Measurements from ENCODE around the gene UPF2.

UPF2 gene

DNA sequence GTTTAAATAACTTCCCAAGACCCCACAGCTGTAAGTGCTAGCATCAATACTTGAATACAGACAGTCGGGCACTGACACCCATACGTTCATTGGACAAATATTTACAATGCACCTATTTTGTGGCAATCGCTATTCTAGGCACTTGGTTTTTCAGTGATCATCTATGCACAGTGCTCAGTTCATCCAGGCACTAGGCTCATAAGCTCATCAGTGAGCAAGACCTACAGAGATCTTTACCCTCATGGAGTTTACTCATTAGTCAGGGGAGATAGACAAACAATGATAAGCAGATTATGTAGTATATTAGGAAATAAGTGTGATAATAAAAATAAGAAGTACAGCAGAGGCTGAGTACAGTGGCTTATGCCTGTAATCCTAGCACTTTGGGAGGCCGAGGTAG is 18.5 kb upstream of the UPF2 start:
- Mint-ChIP-seq H3K27me3 (no peaks in the 10 kb centered on the region), H3K27ac (no peak overlapping the region), H3K4me1 (peaks cover 14% of the 10 kb centered on the region), H3K4me3 (no peak overlapping the region), H3K9me3 (no peaks in the 10 kb centered on the region), H3K36me3 (no peaks in the 10 kb centered on the region)
- ATAC-seq, result no peak

DNA sequence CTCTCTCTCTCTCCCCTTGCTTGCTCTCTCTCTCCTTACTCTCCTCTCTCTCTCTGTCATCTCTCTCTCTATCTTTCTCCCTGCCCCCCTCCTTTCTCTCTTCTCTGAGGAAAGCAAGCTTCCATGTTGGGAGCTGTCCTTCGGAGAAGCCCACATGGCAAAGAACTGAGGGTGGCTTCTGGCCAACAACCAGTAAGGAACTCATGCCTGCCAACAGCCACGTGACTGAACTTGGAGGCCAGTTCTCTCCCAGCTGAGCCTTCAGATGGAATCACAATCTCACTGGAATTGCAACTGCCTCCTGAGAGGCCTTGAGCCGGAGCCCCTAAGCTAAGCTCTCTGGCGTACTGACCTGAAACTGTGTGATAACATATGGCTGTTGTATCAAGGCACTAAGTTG is 14.1 kb upstream of the UPF2 start:
- Mint-ChIP-seq H3K27ac (peak overlapping the region; percentile 36), H3K36me3 (no peaks in the 10 kb centered on the region), H3K27me3 (no peaks in the 10 kb centered on the region), H3K9me3 (no peaks in the 10 kb centered on the region), H3K4me1 (peaks cover 24% of the 10 kb centered on the region), H3K4me3 (no peak overlapping the region)
- ATAC-seq, result no peak

DNA sequence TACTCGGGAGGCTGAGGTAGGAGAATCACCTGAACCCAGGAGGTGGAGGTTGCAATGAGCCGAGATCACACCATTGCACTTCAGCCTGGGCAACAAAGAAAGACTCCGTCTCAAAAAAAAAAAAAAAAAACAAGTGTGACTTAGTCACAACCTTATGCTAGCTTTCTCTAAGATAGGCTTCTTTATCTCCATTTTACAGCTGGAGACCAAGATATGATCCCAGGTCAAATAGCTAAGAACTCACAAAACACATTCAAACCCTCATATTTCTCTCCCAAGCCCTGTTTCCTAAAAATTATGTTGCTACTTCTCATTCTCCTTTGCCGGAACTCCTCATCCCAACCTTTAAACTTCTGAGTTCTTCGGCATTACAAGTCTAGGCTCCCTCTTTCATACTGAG is 13.1 kb upstream of the UPF2 start:
- Mint-ChIP-seq H3K27me3 (no peaks in the 10 kb centered on the region), H3K27ac (peak overlapping the region; percentile 36), H3K36me3 (no peaks in the 10 kb centered on the region), H3K4me1 (peaks cover 34% of the 10 kb centered on the region), H3K4me3 (no peak overlapping the region), H3K9me3 (no peaks in the 10 kb centered on the region)
- no peak for ATAC-seq

DNA sequence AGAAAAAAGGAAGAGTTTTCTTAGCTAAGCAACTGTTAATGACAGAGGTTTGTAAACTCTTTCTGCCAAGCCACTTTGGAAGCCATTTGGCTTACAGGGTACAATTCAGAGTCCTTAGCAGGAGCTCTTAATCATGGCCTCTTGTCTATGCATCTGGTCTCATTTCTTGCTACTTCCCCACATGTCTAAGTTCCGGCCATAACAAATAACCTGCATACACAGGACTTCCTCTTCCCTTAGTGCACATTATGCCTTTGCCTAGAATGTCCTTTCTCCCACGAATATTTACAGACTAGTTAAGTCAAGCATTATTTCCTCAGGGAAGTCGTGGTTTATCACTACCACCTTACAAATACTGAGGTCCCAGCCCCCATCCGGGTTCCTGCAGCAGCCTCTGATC is 8.6 kb upstream of the UPF2 start:
- Mint-ChIP-seq H3K36me3 (no peaks in the 10 kb centered on the region), H3K27ac (peak overlapping the region; percentile 96), H3K4me1 (peaks cover 66% of the 10 kb centered on the region), H3K4me3 (no peak overlapping the region), H3K27me3 (no peaks in the 10 kb centered on the region), H3K9me3 (peaks cover 2% of the 10 kb centered on the region)
- no peak for ATAC-seq

DNA sequence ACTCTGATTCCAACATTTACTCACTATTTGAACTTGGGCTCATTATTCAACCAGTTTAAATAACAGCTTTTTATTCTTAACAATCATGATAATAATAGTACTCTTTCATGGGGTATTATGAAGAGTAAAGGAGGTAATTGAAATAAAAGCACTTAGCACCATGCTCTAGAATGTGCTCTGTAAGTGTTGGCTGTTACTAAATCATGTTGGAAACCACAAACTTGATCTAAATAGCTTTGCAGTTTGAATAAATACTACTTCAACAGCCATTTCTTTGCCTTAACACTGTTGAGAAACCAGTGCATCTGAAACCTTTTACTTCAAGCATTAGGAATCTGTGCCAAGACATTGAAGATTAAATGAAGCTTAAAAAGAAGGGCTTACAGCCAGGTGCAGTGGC is 7.9 kb upstream of the UPF2 start:
- ATAC-seq, result no peak
- no peak overlapping the region for H3K4me3 Mint-ChIP-seq
- H3K36me3 Mint-ChIP-seq, result no peaks in the 10 kb centered on the region
- peak overlapping the region; percentile 96 for H3K27ac Mint-ChIP-seq
- H3K4me1 Mint-ChIP-seq, result peaks cover 66% of the 10 kb centered on the region
- no peaks in the 10 kb centered on the region for H3K27me3 Mint-ChIP-seq
- H3K9me3 Mint-ChIP-seq, result peaks cover 2% of the 10 kb centered on the region

DNA sequence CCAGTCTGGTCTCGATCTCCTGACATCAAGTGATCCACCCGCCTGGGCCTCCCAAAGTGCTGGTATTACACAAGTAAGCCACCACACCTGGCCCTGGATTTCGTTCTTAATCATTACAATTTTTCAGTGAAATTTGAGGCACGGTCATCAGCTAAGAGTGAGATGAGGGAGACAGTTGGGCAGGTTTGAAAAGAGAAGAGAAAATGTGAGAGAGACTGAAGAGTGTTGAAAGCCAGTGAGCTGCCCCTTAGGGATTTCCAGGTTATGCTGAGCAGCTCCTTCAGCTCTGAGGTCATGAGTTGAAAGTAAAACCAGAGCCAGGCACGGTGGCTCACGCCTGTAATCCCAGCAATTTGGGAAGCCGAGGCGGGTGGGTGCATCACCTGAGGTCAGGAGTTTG is 5.9 kb upstream of the UPF2 start:
- no peaks in the 10 kb centered on the region for H3K27me3 Mint-ChIP-seq
- H3K4me1 Mint-ChIP-seq, result peaks cover 64% of the 10 kb centered on the region
- peak; percentile 40 for ATAC-seq
- H3K4me3 Mint-ChIP-seq, result no peak overlapping the region
- H3K36me3 Mint-ChIP-seq, result no peaks in the 10 kb centered on the region
- peak overlapping the region; percentile 96 for H3K27ac Mint-ChIP-seq
- peaks cover 2% of the 10 kb centered on the region for H3K9me3 Mint-ChIP-seq

DNA sequence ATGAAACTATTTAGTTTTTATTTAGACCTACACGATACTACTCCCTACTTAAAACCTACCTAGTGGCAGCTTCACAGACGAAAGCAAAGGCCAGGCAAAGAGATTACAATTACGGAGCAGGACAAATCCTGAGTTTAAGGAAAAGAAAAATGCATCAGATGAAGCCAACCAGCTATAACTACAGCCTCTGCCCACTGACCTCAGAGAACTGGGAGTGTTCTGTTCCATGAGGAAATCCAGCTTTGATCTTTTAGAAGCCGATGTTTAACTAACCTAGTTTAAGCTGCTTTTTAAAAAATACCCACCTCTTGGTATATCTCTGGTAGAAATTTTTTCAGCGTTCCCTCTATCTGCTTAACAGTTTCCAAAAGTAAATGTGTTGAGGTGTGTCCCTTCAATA is 3.0 kb upstream of the UPF2 start:
- Mint-ChIP-seq H3K36me3 (peaks cover 7% of the 10 kb centered on the region), H3K4me3 (no peak overlapping the region), H3K27ac (peak overlapping the region; percentile 100), H3K27me3 (no peaks in the 10 kb centered on the region), H3K9me3 (peaks cover 2% of the 10 kb centered on the region), H3K4me1 (peaks cover 54% of the 10 kb centered on the region)
- no peak for ATAC-seq

DNA sequence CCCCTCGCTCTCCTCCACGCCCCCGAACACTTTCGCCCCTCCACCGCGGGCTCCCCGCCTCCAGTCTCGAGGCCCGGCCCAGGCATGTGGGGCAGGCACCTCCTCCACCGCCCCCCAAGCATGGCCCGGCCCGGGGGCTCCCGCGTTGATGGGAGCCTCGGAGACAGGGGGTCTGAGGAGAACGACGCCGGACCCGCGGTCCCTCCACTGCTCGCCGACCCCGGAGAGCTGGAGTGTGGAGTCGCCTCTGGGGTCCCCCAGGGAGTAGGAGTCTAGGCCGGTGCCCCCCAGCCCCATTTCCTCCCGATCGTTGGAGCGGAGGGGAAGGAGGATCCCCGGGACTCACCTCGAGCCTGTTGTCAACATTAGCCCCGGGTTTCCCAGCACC is 206 bp downstream of the UPF2 start:
- Mint-ChIP-seq H3K27me3 (no peaks in the 10 kb centered on the region), H3K36me3 (peaks cover 11% of the 10 kb centered on the region), H3K9me3 (no peaks in the 10 kb centered on the region), H3K4me1 (peaks cover 55% of the 10 kb centered on the region), H3K27ac (peak overlapping the region; percentile 100), H3K4me3 (peak overlapping the region; percentile 99)
- ATAC-seq, result peak; percentile 44

DNA sequence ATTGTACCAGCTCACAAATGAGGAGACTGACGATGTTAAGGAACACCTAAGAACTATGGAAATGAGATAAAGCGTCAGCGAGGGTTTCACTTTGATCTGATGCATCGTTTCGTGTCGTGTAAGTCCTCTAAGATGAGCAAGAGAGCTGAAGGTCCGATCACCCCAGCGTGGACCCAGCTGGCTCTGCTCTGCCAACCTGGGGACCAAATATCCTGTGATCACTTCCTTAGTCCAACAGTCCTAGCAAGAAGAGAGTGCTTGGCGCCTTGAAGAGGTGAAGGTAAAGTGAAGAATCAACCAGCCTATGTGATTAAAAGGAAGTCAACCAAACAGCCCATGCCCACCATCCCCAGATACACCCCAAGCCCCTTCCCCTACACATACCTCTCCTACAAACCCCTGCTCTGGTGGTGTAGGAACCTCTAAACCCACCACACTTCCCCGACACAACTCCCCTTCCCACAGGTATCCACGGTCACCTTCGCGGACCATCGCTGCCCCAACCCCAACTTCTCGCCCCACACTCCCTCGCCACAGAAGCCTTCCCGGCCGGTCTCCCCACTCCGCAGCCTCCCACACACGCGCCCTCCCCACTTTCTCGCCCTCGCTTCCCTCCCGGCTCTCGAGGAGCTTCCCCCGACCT is 722 bp downstream of the UPF2 start:
- Mint-ChIP-seq H3K36me3 (peaks cover 11% of the 10 kb centered on the region), H3K4me1 (peaks cover 52% of the 10 kb centered on the region)
- peak; percentile 18 for ATAC-seq

DNA sequence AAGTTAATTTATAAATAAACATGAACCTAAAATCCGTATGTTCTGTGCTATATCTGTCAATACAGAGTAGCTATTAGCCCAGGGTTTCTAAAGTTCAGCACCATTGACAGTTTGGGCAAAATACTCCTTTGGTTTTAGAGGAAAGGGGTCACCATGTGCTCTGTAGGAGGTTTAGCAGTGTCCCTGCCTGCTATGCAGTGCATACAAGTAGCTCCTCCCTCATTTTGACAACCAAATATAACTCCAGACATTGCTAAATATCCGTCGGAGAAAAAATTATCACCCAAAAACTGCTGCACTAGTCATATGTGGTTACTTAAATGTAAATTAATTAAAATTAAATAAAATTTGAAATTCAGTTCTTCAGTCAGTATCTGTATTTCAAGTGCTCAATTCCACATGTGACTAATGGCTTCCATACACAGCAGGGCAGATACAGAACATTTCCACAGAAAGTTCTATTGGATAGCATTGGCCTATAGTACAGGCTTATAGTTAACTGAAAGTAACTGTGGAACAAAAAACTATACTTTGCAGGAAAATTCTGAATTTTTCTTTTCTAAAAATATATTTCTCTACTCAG is 6.4 kb downstream of the UPF2 start:
- no peak overlapping the region for H3K27ac Mint-ChIP-seq
- H3K4me1 Mint-ChIP-seq, result peaks cover 39% of the 10 kb centered on the region
- ATAC-seq, result no peak
- no peak overlapping the region for H3K4me3 Mint-ChIP-seq
- peaks cover 33% of the 10 kb centered on the region for H3K36me3 Mint-ChIP-seq
- H3K9me3 Mint-ChIP-seq, result no peaks in the 10 kb centered on the region
- no peaks in the 10 kb centered on the region for H3K27me3 Mint-ChIP-seq

More for the DNA sequence above, 722 bp downstream of the UPF2 start:
- peak overlapping the region; percentile 99 for H3K4me3 Mint-ChIP-seq
- H3K27me3 Mint-ChIP-seq, result no peaks in the 10 kb centered on the region
- peak overlapping the region; percentile 100 for H3K27ac Mint-ChIP-seq
- H3K9me3 Mint-ChIP-seq, result no peaks in the 10 kb centered on the region

DNA sequence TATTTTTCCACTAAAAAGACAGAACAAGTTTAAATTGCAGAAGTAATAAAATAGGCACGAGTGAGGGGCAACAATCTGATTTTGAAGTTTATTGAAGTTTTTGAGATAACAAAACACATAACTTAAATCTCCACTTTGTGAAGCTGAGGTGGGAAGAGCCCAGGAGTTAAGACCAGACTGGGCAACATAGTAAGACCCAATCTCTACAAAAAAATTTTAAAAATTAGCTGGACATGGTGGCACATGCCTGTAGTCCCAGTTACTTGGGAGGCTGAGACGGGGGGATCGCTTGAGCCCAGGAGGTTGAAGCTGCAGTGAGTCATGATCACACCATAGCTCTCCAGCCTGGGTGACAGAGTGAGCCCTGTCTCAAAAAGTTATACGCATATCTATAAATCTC is 11.2 kb downstream of the UPF2 start:
- no peak for ATAC-seq
- Mint-ChIP-seq H3K4me3 (no peak overlapping the region), H3K36me3 (peaks cover 62% of the 10 kb centered on the region), H3K9me3 (no peaks in the 10 kb centered on the region), H3K27me3 (no peaks in the 10 kb centered on the region), H3K27ac (no peak overlapping the region), H3K4me1 (peaks cover 26% of the 10 kb centered on the region)

DNA sequence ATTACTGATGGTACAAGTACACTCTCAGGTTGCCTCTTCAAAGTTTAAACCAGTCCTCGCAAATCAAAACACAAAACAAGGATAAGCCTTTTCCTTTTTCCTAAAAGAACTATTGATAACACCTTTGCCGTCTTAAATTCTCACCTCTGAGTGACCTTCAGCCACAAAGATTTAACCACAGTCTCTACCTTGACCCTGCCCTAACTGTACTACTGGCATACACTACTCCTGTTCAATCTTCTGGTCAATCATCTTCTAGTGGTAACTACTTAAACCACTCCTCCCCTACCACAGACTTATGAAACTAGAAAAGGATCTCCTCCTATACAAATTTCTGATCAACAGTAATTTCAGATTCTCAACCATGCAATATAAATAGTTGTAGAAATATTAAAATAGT is 15.1 kb downstream of the UPF2 start:
- Mint-ChIP-seq H3K27me3 (no peaks in the 10 kb centered on the region), H3K4me1 (peaks cover 32% of the 10 kb centered on the region), H3K9me3 (no peaks in the 10 kb centered on the region), H3K36me3 (peaks cover 53% of the 10 kb centered on the region), H3K27ac (peak overlapping the region; percentile 14), H3K4me3 (no peak overlapping the region)
- ATAC-seq, result no peak

DNA sequence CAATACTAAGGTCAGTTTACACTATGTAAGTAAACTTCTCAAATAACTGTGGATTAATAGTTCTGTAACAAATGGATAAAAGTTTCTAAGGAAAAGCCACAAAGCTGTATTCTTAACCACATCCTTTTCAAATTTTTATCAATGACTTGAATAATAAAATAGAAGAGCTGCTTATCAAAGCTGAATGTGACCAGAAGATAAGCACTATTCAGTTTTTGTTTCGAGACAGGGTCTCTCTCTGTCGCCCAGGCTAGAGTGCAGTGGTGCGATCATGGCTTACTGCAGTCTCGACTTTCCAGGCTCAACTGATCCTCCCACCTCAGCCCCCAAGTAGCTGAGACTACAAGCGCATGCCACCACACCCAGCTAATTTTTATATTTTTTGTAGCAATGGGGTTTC is 17.0 kb downstream of the UPF2 start:
- H3K27ac Mint-ChIP-seq, result no peak overlapping the region
- H3K4me3 Mint-ChIP-seq, result no peak overlapping the region

DNA sequence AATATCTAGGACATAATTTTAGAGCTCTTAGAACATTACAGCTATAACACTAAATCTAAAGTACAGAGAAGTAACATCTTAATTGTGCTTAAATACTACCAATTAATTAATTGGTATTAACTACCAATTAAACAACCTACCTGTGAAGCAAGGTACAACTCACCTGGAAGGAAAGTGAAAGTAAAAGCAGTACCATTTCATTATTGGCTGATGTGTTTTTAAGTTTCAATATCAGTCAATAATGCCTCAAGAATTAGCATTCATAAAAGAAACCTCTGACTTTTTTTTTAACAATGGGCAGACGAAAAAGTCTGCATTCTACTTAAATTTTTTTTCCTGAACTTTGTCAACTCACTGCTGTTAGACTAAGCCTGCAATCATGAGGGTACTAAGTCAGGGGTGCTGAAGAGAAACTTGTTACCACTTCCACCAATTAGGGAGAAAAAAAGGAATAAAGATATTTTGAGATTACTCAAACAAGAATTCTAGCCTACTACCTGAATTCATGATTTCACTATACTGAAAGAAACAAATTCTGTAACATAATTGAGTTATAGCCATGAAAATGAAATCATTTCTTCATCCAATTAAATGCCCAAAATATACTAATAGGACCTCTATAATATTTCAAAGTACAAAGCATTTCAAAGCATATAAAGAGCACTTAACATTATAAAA is 19.9 kb downstream of the UPF2 start:
- no peaks in the 10 kb centered on the region for H3K9me3 Mint-ChIP-seq
- ATAC-seq, result no peak
- peak overlapping the region; percentile 57 for H3K27ac Mint-ChIP-seq
- peak overlapping the region; percentile 51 for H3K4me3 Mint-ChIP-seq
- peaks cover 23% of the 10 kb centered on the region for H3K36me3 Mint-ChIP-seq
- no peaks in the 10 kb centered on the region for H3K27me3 Mint-ChIP-seq
- peaks cover 30% of the 10 kb centered on the region for H3K4me1 Mint-ChIP-seq

More for the DNA sequence above, 17.0 kb downstream of the UPF2 start:
- Mint-ChIP-seq H3K36me3 (peaks cover 43% of the 10 kb centered on the region), H3K27me3 (no peaks in the 10 kb centered on the region), H3K9me3 (no peaks in the 10 kb centered on the region), H3K4me1 (peaks cover 40% of the 10 kb centered on the region)
- ATAC-seq, result no peak

DNA sequence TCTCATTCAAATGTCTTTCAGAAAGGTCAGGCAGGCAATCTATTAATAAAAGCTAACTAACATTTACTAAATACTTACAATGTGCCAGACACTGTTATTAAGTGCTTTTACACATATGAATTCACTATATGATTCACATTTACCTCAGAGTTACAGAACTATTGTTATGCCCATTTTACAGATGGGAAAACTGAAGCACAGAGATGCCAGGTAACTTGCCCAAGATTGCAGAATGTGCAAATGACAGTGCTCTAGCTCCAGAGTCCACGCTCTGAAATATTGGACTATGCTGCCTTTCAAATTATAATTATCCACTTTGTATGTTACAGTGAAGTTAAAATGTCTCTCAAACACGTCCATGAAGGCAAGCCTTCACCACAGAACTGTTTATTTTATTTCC is 22.0 kb downstream of the UPF2 start:
- peak overlapping the region; percentile 69 for H3K27ac Mint-ChIP-seq
- no peaks in the 10 kb centered on the region for H3K27me3 Mint-ChIP-seq
- no peaks in the 10 kb centered on the region for H3K9me3 Mint-ChIP-seq
- H3K4me1 Mint-ChIP-seq, result peaks cover 23% of the 10 kb centered on the region
- no peak overlapping the region for H3K4me3 Mint-ChIP-seq
- peaks cover 6% of the 10 kb centered on the region for H3K36me3 Mint-ChIP-seq
- no peak for ATAC-seq

Measured in stimulated activated memory B cell treated with anti-CD40 and anti-IgM and Interleukin-4, amounts not matched to agents 10 μg/mL and 1 μg/mL and 100 μg/mL, for 72 hours (primary cell).